ENCODE data around the gene KIN. TPM values are rescaled to one million over a fixed set of nuclear protein-coding genes. Genes with fewer than 3 reads are reported as not detected.

KIN gene, protein sequence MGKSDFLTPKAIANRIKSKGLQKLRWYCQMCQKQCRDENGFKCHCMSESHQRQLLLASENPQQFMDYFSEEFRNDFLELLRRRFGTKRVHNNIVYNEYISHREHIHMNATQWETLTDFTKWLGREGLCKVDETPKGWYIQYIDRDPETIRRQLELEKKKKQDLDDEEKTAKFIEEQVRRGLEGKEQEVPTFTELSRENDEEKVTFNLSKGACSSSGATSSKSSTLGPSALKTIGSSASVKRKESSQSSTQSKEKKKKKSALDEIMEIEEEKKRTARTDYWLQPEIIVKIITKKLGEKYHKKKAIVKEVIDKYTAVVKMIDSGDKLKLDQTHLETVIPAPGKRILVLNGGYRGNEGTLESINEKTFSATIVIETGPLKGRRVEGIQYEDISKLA
- polyA plus RNA-seq (2011; rRNA removed) (2.6 and 8.3 TPM in 2 replicates), polyA minus RNA-seq (2011; rRNA and poly(A)+ RNA removed) (1.8 and 2.5 TPM in 2 replicates)

DNA sequence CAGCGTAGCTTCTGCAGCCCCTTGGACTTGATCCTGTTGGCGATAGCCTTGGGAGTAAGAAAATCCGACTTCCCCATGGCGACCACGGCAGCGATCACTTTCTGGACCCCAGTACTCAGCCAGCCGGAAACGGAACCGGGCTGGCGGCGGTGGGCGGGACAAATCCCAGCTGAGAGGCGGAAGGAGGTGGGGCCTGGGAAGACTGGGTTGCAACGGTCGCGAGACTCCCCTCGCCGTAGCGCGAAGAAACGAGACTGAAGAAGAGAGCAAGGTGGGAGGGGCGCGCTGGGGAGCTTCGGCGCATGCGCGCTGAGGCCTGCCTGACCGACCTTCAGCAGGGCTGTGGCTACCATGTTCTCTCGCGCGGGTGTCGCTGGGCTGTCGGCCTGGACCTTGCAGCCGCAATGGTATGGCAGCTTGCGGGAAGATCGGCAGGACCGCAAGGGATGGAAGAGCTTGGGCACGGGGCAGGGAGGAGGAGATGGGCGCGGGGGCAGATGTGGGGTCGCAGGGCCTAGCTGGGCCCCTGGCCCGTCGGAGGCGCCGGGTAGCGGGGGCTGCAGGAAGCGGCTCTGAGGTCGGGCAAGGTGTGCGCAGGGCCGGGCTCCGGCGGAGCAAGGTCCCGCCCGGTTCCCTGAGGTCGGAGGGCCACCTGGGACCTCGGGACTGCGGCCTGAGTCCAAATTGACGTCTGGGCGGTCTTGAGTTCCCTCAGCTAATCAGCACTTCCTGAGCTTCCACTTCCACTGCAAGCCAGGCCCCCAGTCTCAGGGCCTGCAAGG, at the start of gene KIN, which contains the start of gene ATP5F1C:
Gene KIN (minus strand): TSS at position 137 of the 782 bp plus-strand sequence. CDS start 60 bp downstream, at position 77.
Gene ATP5F1C (plus strand): TSS at position 321 of the 782 bp plus-strand sequence. CDS start 31 bp downstream, at position 352.
- no peak for TF ChIP-seq CTCF (IDR thresholded peaks at IDR 0.05; ENCODE audit: insufficient read depth, low read depth, low read length)
- no peaks in the 10 kb centered on the region for H3K27me3 ChIP-seq (ENCODE audit: control insufficient read depth, insufficient read depth, low read length)
- H3K36me3 ChIP-seq (ENCODE audit: control insufficient read depth, insufficient read depth, low read length), result no peaks in the 10 kb centered on the region; the same call in none of the 2 replicates
- CTCF ChIA-PET, result interaction anchor here (0.5 kb wide), 1 partner anchor 22 kb away, joined by 3 read pairs; no protein-coding TSS in a partner anchor
- H3K4me3 ChIP-seq (ENCODE audit: low read depth, low read length), result peak within 1 kb of the TSS; percentile 74
- peak; percentile 76 for DNase-seq (ENCODE audit: low read depth)
- POLR2A ChIA-PET, result interaction anchor here (1.1 kb wide), 1 partner anchor 10 kb away, joined by 6 read pairs; no protein-coding TSS in a partner anchor

- Histone ChIP-seq H3K36me3 (ENCODE audit: control insufficient read depth, insufficient read depth, low read length) (no peaks in the 10 kb centered on the region), H3K4me3 (ENCODE audit: low read depth, low read length) (no peak overlapping the region), H3K27me3 (ENCODE audit: control insufficient read depth, insufficient read depth, low read length) (no peaks in the 10 kb centered on the region)
- TF ChIP-seq CTCF (IDR thresholded peaks at IDR 0.05; ENCODE audit: insufficient read depth, low read depth, low read length), result no peak
- DNase-seq (ENCODE audit: low read depth), result no peak
- ChIA-PET POLR2A (no interaction called here), CTCF (no interaction called here)
Measured at GRCh38 chr10:7836571-7836970, 48.8 kb upstream of the KIN start.

GRCh38 chr10:7834262-7834661, 46.5 kb upstream of the KIN start:
- no peak for TF ChIP-seq CTCF (IDR thresholded peaks at IDR 0.05; ENCODE audit: insufficient read depth, low read depth, low read length)
- H3K27me3 ChIP-seq (ENCODE audit: control insufficient read depth, insufficient read depth, low read length), result no peaks in the 10 kb centered on the region
- no peak for DNase-seq (ENCODE audit: low read depth)
- CTCF ChIA-PET, result no interaction called here
- H3K36me3 ChIP-seq (ENCODE audit: control insufficient read depth, insufficient read depth, low read length), result no peaks in the 10 kb centered on the region
- POLR2A ChIA-PET, result no interaction called here
- no peak overlapping the region for H3K4me3 ChIP-seq (ENCODE audit: low read depth, low read length)

- Histone ChIP-seq H3K27me3 (ENCODE audit: control insufficient read depth, insufficient read depth, low read length) (no peaks in the 10 kb centered on the region), H3K36me3 (ENCODE audit: control insufficient read depth, insufficient read depth, low read length) (no peaks in the 10 kb centered on the region), H3K4me3 (ENCODE audit: low read depth, low read length) (no peak overlapping the region)
- ChIA-PET CTCF (no interaction called here), POLR2A (no interaction called here)
- TF ChIP-seq CTCF (IDR thresholded peaks at IDR 0.05; ENCODE audit: insufficient read depth, low read depth, low read length), result no peak
- no peak for DNase-seq (ENCODE audit: low read depth)
Measured at GRCh38 chr10:7833210-7833609, 45.4 kb upstream of the KIN start.

GRCh38 chr10:7832060-7832459, 44.3 kb upstream of the KIN start:
- no peak for TF ChIP-seq CTCF (IDR thresholded peaks at IDR 0.05; ENCODE audit: insufficient read depth, low read depth, low read length)
- no peak for DNase-seq (ENCODE audit: low read depth)
- POLR2A ChIA-PET, result no interaction called here
- CTCF ChIA-PET, result interaction anchor here (1.2 kb wide), 1 partner anchor 13 kb away, joined by 3 read pairs; no protein-coding TSS in a partner anchor
- H3K27me3 ChIP-seq (ENCODE audit: control insufficient read depth, insufficient read depth, low read length), result no peaks in the 10 kb centered on the region
- no peaks in the 10 kb centered on the region for H3K36me3 ChIP-seq (ENCODE audit: control insufficient read depth, insufficient read depth, low read length)
- H3K4me3 ChIP-seq (ENCODE audit: low read depth, low read length), result no peak overlapping the region

Measured in BJ (cell line).